HCT116 (cell line): ENCODE measurements around the gene GATB. TPM values are rescaled to one million over a fixed set of nuclear protein-coding genes. Genes with fewer than 3 reads are reported as not detected.

Experiments used
- ATAC-seq: fragments of 200-7000 bp; cut with Tn5 transposase; 2 replicates; pipeline ENCODE4 v1.9.1; 2020; ENCODE audit warnings: mild to moderate bottlenecking, moderate library complexity
- BruUV-seq: library from RNA; stranded (reverse); fragments of 400-500 nt; replicated peaks from 2 replicates; lab custom pipeline; 2021; lab: Mats Ljungman, UMichigan
- CTCF ChIA-PET: fragments of 300-600 bp; sonication (Branson Sonifier 250); formaldehyde crosslinking; loops from one replicate; lab custom pipeline; 2021; ENCODE audit warnings: antibody characterized with exemption; lab: Charles Lee
- POLR2A ChIA-PET: fragments of 300-600, 350-600 bp; sonication (Branson Sonifier 250); formaldehyde crosslinking; loops from one replicate; lab custom pipeline; 2021; ENCODE audit warnings: antibody characterized with exemption; lab: Charles Lee
- RAD21 ChIA-PET, 2 experiments: fragments of 300-600 bp; sonication (Branson Sonifier 250); formaldehyde crosslinking; loops; one replicate each; lab custom pipeline; 2023; ENCODE audit warnings: low total read pairs in 2 of 2; ENCODE audit not compliant: uncharacterized antibody in 2 of 2, unreplicated experiment in 2 of 2, low non-redundant PET in 1 of 2; lab: Charles Lee
- DNase-seq: peaks from one replicate; pipeline ENCODE4 v3.0.0-alpha.2; 2010; ENCODE audit warnings: low read depth, low spot score
- H2AFZ ChIP-seq: fragments of 200-600 bp; shearing (Covaris generic), sonication (generic); 2 replicates; pipeline ENCODE4 v1.6.1; 2017; ENCODE audit warnings: low read depth, mixed run types, mixed read lengths, antibody characterized with exemption, low read length; ENCODE audit not compliant: poor library complexity, severe bottlenecking
- H3K27ac ChIP-seq: 2 replicates; pipeline ENCODE4 v1.5.1; 2012; ENCODE audit warnings: low read depth, low read length
- H3K27me3 ChIP-seq: fragments of 200-600 bp; sonication (generic); 2 replicates; pipeline ENCODE4 v1.6.1; 2016; ENCODE audit warnings: mixed run types, low read length, mixed read lengths; ENCODE audit not compliant: insufficient read depth
- H3K36me3 ChIP-seq, 2 experiments: fragments of 200-500 bp in 1 of 2; fragments of 200-600 bp in 1 of 2; sonication (Bioruptor generic) in 1 of 2; sonication (generic) in 1 of 2; 2 replicates each; pipeline versions ENCODE4 v1.5.1 to v1.6.1; 2014 to 2016; ENCODE audit warnings: low read length in 2 of 2, inconsistent platforms in 1 of 2, mixed read lengths in 1 of 2, mixed run types in 1 of 2; ENCODE audit not compliant: insufficient read depth in 2 of 2, control insufficient read depth in 1 of 2
- H3K4me1 ChIP-seq, 2 experiments: fragments of 200-600 bp in 1 of 2; sonication (generic) in 1 of 2; 2 replicates each; pipeline versions ENCODE4 v1.5.1 to v1.6.1; 2012 to 2017; ENCODE audit warnings: low read length in 2 of 2, inconsistent platforms in 1 of 2, mild to moderate bottlenecking in 1 of 2, mixed read lengths in 1 of 2, mixed run types in 1 of 2, moderate library complexity in 1 of 2; ENCODE audit not compliant: insufficient read depth in 2 of 2, control insufficient read depth in 1 of 2
- H3K4me2 ChIP-seq: fragments of 200-600 bp; sonication (generic); 2 replicates; pipeline ENCODE4 v1.6.1; 2017; ENCODE audit warnings: mixed run types, low read length, mixed read lengths
- H3K4me3 ChIP-seq, 2 experiments: fragments of 200-600 bp in 1 of 2; sonication (generic) in 1 of 2; replicated peaks in 1 of 2; 2 replicates each; pipeline ENCODE4 v1.5.1; 2011 to 2016; ENCODE audit warnings: low read length in 2 of 2, control low read depth in 1 of 2, low read depth in 1 of 2, mild to moderate bottlenecking in 1 of 2, mixed read lengths in 1 of 2, mixed run types in 1 of 2
- H3K79me2 ChIP-seq: fragments of 200-600 bp; sonication (generic); 2 replicates; pipeline ENCODE4 v1.6.1; 2017; ENCODE audit warnings: mild to moderate bottlenecking, mixed run types, low read length, moderate library complexity, mixed read lengths; ENCODE audit not compliant: insufficient read depth
- H3K9ac ChIP-seq: fragments of 200-600 bp; sonication (generic); 2 replicates; pipeline ENCODE4 v1.6.1; 2016; ENCODE audit warnings: low read length, mixed read lengths
- H3K9me2 ChIP-seq: fragments of 200-600 bp; sonication (generic), shearing (Covaris generic); 2 replicates; pipeline ENCODE4 v1.6.1; 2017; ENCODE audit warnings: mixed run types, mild to moderate bottlenecking, moderate library complexity; ENCODE audit not compliant: insufficient read depth
- H3K9me3 ChIP-seq, 2 experiments: fragments of 200-500 bp in 1 of 2; fragments of 200-600 bp in 1 of 2; sonication (Bioruptor generic) in 1 of 2; sonication (generic) in 1 of 2; 2 replicates each; pipeline ENCODE4 v1.6.1; 2014 to 2017; ENCODE audit warnings: low read length in 2 of 2, mixed read lengths in 2 of 2, inconsistent platforms in 1 of 2, low read depth in 1 of 2, mild to moderate bottlenecking in 1 of 2, mixed run types in 1 of 2, moderate library complexity in 1 of 2; ENCODE audit not compliant: control insufficient read depth in 1 of 2, insufficient read depth in 1 of 2
- H4K20me1 ChIP-seq: fragments of 200-600 bp; sonication (generic), shearing (Covaris generic); 2 replicates; pipeline ENCODE4 v1.6.1; 2017; ENCODE audit warnings: mixed run types, mild to moderate bottlenecking, moderate library complexity; ENCODE audit not compliant: insufficient read depth
- ATF3 ChIP-seq: IDR thresholded peaks from 2 replicates; pipeline ENCODE4 v1.6.1; 2012
- CBX3 ChIP-seq: IDR thresholded peaks from 2 replicates; pipeline ENCODE4 v1.6.1; 2012; ENCODE audit warnings: low read depth
- CTCF ChIP-seq, 3 experiments: fragments of 200-600 bp in 1 of 3; sonication (generic) in 1 of 3; IDR thresholded peaks in 2 of 3; conservative IDR thresholded peaks in 1 of 3; 2 replicates each; pipeline ENCODE4 v1.5.1; 2012 to 2017; ENCODE audit warnings: low read depth in 2 of 3, low read length in 2 of 3, antibody characterized with exemption in 1 of 3, borderline replicate concordance in 1 of 3, control low read depth in 1 of 3, mild to moderate bottlenecking in 1 of 3, mixed read lengths in 1 of 3, mixed run types in 1 of 3, moderate library complexity in 1 of 3; ENCODE audit not compliant: insufficient read depth in 1 of 3
- EZH2 ChIP-seq: fragments of 200-600 bp; sonication (generic); IDR thresholded peaks from 2 replicates; pipeline ENCODE4 v1.6.1; 2017; ENCODE audit warnings: antibody characterized with exemption, mixed run types
- EZH2phosphoT487 ChIP-seq: fragments of 200-600 bp; IDR thresholded peaks from 2 replicates; pipeline ENCODE4 v1.6.1; 2018; ENCODE audit warnings: antibody characterized with exemption, borderline replicate concordance
- JUND ChIP-seq: IDR thresholded peaks from 2 replicates; pipeline ENCODE4 v1.6.1; 2012
- MAX ChIP-seq: IDR thresholded peaks from 2 replicates; pipeline ENCODE4 v1.6.1; 2012
- POLR2A ChIP-seq: IDR thresholded peaks from 2 replicates; pipeline ENCODE4 v1.7.0; 2011; ENCODE audit warnings: borderline replicate concordance; ENCODE audit not compliant: insufficient read depth, insufficient read length; ENCODE audit errors: extremely low read depth
- POLR2AphosphoS5 ChIP-seq: IDR thresholded peaks from 2 replicates; pipeline ENCODE4 v1.6.1; 2011; ENCODE audit warnings: mild to moderate bottlenecking, low read depth, low read length, moderate library complexity
- RAD21 ChIP-seq: IDR thresholded peaks from 2 replicates; pipeline ENCODE4 v1.6.1; 2012; ENCODE audit warnings: low read depth, mild to moderate bottlenecking
- SIN3A ChIP-seq: IDR thresholded peaks from 2 replicates; pipeline ENCODE4 v1.6.1; 2012; ENCODE audit warnings: low read depth
- SP1 ChIP-seq: IDR thresholded peaks from 2 replicates; pipeline ENCODE4 v1.6.1; 2012; ENCODE audit warnings: low read depth
- SRF ChIP-seq: IDR thresholded peaks from 2 replicates; pipeline ENCODE4 v1.6.1; 2012; ENCODE audit warnings: low read depth
- YY1 ChIP-seq: IDR thresholded peaks from 2 replicates; pipeline ENCODE4 v1.6.1; 2011; ENCODE audit warnings: low read length, low read depth, moderate library complexity, mild to moderate bottlenecking; ENCODE audit not compliant: insufficient replicate concordance; ENCODE audit errors: extremely low read depth
- ZBTB33 ChIP-seq: IDR thresholded peaks from 2 replicates; pipeline ENCODE4 v1.6.1; 2011; ENCODE audit warnings: mild to moderate bottlenecking, low read length, moderate library complexity; ENCODE audit not compliant: insufficient replicate concordance; ENCODE audit errors: extremely low read depth
- ZFX ChIP-seq: fragments of 450-650 bp; IDR thresholded peaks from 2 replicates; pipeline ENCODE4 v1.6.1; 2017
- ZNF274 ChIP-seq: fragments of 200-500 bp; sonication (Bioruptor generic); IDR thresholded peaks from 2 replicates; pipeline ENCODE4 v1.6.1; 2014; ENCODE audit warnings: mild to moderate bottlenecking, low read depth, low read length, inconsistent platforms
- intact Hi-C: fragments of 100-400 bp; cut with micrococcal nuclease; formaldehyde crosslinking; loops from 2 replicates; pipeline ENCODE4 v1.10.0; 2022
- total RNA-seq: library from RNA; stranded (reverse); gene quantifications from one replicate; pipeline ENCODE4 v1.2.1, GENCODE V29; 2021; ENCODE audit not compliant: unreplicated experiment

The GATB gene
- total RNA-seq, 1 experiment from 2014 or later, result 29.3 TPM

GRCh38 chr4:151807220-151807619 is 46.4 kb upstream of the GATB start:
- TF ChIP-seq ATF3, result no peak
- TF ChIP-seq POLR2A, result no peak
- no peak for TF ChIP-seq ZBTB33
- no peak for TF ChIP-seq SP1
- no peak for TF ChIP-seq POLR2AphosphoS5
- no peak for TF ChIP-seq ZNF274
- no peak for TF ChIP-seq ZFX
- TF ChIP-seq RAD21, result no peak
- no peak for TF ChIP-seq SIN3A
- TF ChIP-seq SRF, result no peak
- TF ChIP-seq CBX3, result no peak
- no peak for TF ChIP-seq CTCF (IDR thresholded peaks at IDR 0.05 in 2 of 3, conservative IDR thresholded peaks at IDR 0.05 in 1 of 3; ENCODE audit: borderline replicate concordance in 1 of 3, insufficient read depth in 1 of 3, low read depth in 2 of 3, low read length in 2 of 3)
- no peak for TF ChIP-seq YY1
- no peak for TF ChIP-seq MAX
- TF ChIP-seq EZH2phosphoT487, result no peak
- no peak for TF ChIP-seq JUND
- no peak for TF ChIP-seq EZH2
- Histone ChIP-seq H4K20me1 (no peaks in the 10 kb centered on the region), H3K27me3 (no peaks in the 10 kb centered on the region), H3K4me3 (no peak overlapping the region), H3K9me3 (no peaks in the 10 kb centered on the region), H3K4me1 (peaks cover 4 to 19% of the 10 kb centered on the region in 2 experiments; a peak in 2 of 4 replicates), H3K9me2 (no peaks in the 10 kb centered on the region), H3K9ac (no peak overlapping the region), H3K79me2 (no peaks in the 10 kb centered on the region), H2AFZ (no peak overlapping the region), H3K36me3 (no peaks in the 10 kb centered on the region), H3K27ac (no peak overlapping the region), H3K4me2 (no peak overlapping the region)
- ChIA-PET POLR2A (no interaction called here), CTCF (no interaction called here), RAD21 (no interaction called here)
- no TSS peak for BruUV-seq
- intact Hi-C loops, result no loop called here
- ATAC-seq (no peak), DNase-seq (no peak)
